PC-3 (cell line): Measurements from ENCODE around the gene HDAC6. TPM values are rescaled to one million over a fixed set of nuclear protein-coding genes. Genes with fewer than 3 reads are reported as not detected.

Experiments used
- ATAC-seq: fragments of 200-7000 bp; cut with Tn5 transposase; 2 replicates; pipeline ENCODE4 v1.9.1; 2020; ENCODE audit warnings: mild to moderate bottlenecking, moderate library complexity
- BruUV-seq: library from RNA; stranded (reverse); fragments of 400-500 nt; replicated peaks from 2 replicates; lab custom pipeline; 2021; lab: Mats Ljungman, UMichigan
- CTCF ChIA-PET: fragments of 300-600 bp; sonication (Branson Sonifier 250); formaldehyde crosslinking; loops from one replicate; lab custom pipeline; 2022; ENCODE audit warnings: antibody characterized with exemption; lab: Charles Lee
- POLR2A ChIA-PET: fragments of 300-600 bp; sonication (Branson Sonifier 250); formaldehyde crosslinking; loops from one replicate; lab custom pipeline; 2022; ENCODE audit warnings: antibody characterized with exemption; ENCODE audit not compliant: unreplicated experiment; lab: Charles Lee
- DNase-seq: peaks from one replicate; pipeline ENCODE4 v3.0.0-alpha.2; 2015
- H2AFZ ChIP-seq: fragments of 300-600 bp; sonication (generic); 2 replicates; pipeline ENCODE4 v1.6.0; 2016; ENCODE audit warnings: antibody characterized with exemption, low read length
- H3F3A ChIP-seq: fragments of 300-600 bp; sonication (generic); one replicate; pipeline ENCODE4 v1.6.0; 2017; ENCODE audit warnings: antibody characterized with exemption, low read length, control low read depth, mild to moderate bottlenecking; ENCODE audit not compliant: unreplicated experiment
- H3K27ac ChIP-seq: fragments of 300-600 bp; sonication (generic); 2 replicates; pipeline ENCODE4 v1.5.1; 2016; ENCODE audit warnings: mild to moderate bottlenecking, low read length
- H3K27me3 ChIP-seq: fragments of 300-600 bp; sonication (generic); 2 replicates; pipeline ENCODE4 v1.6.1; 2016; ENCODE audit warnings: low read length, mixed read lengths
- H3K36me3 ChIP-seq: fragments of 300-600 bp; sonication (generic); 2 replicates; pipeline ENCODE4 v1.6.1; 2016; ENCODE audit warnings: low read depth, mixed run types, low read length, mixed read lengths
- H3K4me1 ChIP-seq: fragments of 300-600 bp; sonication (generic); 2 replicates; pipeline ENCODE4 v1.5.1; 2016; ENCODE audit warnings: low read length; ENCODE audit not compliant: insufficient read depth
- H3K4me2 ChIP-seq: fragments of 300-600 bp; sonication (generic); 2 replicates; pipeline ENCODE4 v1.6.0; 2016; ENCODE audit warnings: low read length
- H3K4me3 ChIP-seq: fragments of 300-600 bp; sonication (generic); 2 replicates; pipeline ENCODE4 v1.5.1; 2016; ENCODE audit warnings: mild to moderate bottlenecking, low read length, mixed read lengths
- H3K79me2 ChIP-seq: fragments of 300-600 bp; sonication (generic); 2 replicates; pipeline ENCODE4 v1.6.1; 2017; ENCODE audit warnings: low read length, mixed read lengths
- H3K9ac ChIP-seq: fragments of 300-600 bp; sonication (generic); 2 replicates; pipeline ENCODE4 v1.6.0; 2016; ENCODE audit warnings: mild to moderate bottlenecking, low read length
- H3K9me2 ChIP-seq: fragments of 300-600 bp; sonication (generic); replicated peaks from 2 replicates; pipeline ENCODE4 v1.6.1; 2016; ENCODE audit warnings: mixed run types, low read length, mixed read lengths
- H3K9me3 ChIP-seq: fragments of 300-600 bp; sonication (generic); 2 replicates; pipeline ENCODE4 v1.6.1; 2016; ENCODE audit warnings: low read length, mixed read lengths
- H4K20me1 ChIP-seq: fragments of 300-600 bp; sonication (generic); 2 replicates; pipeline ENCODE4 v1.6.1; 2016; ENCODE audit warnings: low read length, mixed read lengths
- EZH2 ChIP-seq: fragments of 300-600 bp; sonication (generic); IDR thresholded peaks from one replicate; pipeline ENCODE4 v1.6.1; 2017; ENCODE audit warnings: antibody characterized with exemption, mild to moderate bottlenecking, low read length; ENCODE audit not compliant: unreplicated experiment
- EZH2phosphoT487 ChIP-seq: fragments of 300-600 bp; sonication (generic); IDR thresholded peaks from 2 replicates; pipeline ENCODE4 v1.6.1; 2018; ENCODE audit warnings: mild to moderate bottlenecking, antibody characterized with exemption, low read length, borderline replicate concordance
- intact Hi-C: fragments of 100-400 bp; cut with micrococcal nuclease; formaldehyde crosslinking; loops from 2 replicates; pipeline ENCODE4 v1.9.0; 2023
- total RNA-seq: library from RNA; depleted of rRNA; stranded (reverse); fragments of >200 nt; gene quantifications from 2 replicates; pipeline ENCODE4 v1.2.3, GENCODE V29; 2014
- TF ChIP-seq, protein P1 (sequence below): fragments of 300-600 bp; sonication (generic); conservative IDR thresholded peaks from 2 replicates; pipeline ENCODE4 v1.5.1; 2017; ENCODE audit warnings: antibody characterized with exemption, low read depth, mild to moderate bottlenecking, low read length

Gene HDAC6
- total RNA-seq, 1 experiment from 2014 or later: 58.0 TPM

DNA sequence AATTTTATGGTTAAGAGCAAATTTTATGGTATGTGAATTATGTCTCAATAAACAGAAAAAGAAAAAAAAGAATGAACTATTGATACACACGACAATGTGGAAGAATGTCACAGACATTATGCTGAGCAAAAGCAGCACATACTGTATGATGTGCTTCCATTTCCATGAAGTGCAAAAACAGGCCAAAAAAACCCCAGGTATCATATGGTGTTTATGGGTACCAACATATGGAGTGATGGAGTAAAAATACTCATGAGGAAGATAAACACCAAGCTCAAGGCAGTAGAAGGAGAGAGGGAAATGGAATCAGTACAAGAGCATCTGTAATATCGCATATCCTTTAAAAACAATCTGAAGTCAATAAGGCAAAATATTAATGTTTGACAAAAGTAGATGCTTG is 19.7 kb upstream of the HDAC6 start:
- Histone ChIP-seq H3K36me3 (no peaks in the 10 kb centered on the region), H3K4me2 (no peak overlapping the region), H3K4me1 (no peaks in the 10 kb centered on the region), H3K27ac (no peak overlapping the region), H3F3A (no peaks in the 10 kb centered on the region), H3K27me3 (no peaks in the 10 kb centered on the region), H4K20me1 (no peaks in the 10 kb centered on the region), H2AFZ (no peak overlapping the region), H3K9me3 (no peaks in the 10 kb centered on the region), H3K9me2 (no peaks in the 10 kb centered on the region), H3K9ac (no peak overlapping the region), H3K79me2 (no peaks in the 10 kb centered on the region), H3K4me3 (no peak overlapping the region)
- DNase-seq (no peak), ATAC-seq (no peak)
- TF ChIP-seq, protein P1, sequence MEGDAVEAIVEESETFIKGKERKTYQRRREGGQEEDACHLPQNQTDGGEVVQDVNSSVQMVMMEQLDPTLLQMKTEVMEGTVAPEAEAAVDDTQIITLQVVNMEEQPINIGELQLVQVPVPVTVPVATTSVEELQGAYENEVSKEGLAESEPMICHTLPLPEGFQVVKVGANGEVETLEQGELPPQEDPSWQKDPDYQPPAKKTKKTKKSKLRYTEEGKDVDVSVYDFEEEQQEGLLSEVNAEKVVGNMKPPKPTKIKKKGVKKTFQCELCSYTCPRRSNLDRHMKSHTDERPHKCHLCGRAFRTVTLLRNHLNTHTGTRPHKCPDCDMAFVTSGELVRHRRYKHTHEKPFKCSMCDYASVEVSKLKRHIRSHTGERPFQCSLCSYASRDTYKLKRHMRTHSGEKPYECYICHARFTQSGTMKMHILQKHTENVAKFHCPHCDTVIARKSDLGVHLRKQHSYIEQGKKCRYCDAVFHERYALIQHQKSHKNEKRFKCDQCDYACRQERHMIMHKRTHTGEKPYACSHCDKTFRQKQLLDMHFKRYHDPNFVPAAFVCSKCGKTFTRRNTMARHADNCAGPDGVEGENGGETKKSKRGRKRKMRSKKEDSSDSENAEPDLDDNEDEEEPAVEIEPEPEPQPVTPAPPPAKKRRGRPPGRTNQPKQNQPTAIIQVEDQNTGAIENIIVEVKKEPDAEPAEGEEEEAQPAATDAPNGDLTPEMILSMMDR: no peak
- TF ChIP-seq EZH2phosphoT487 (no peak), EZH2 (no peak)
- ChIA-PET POLR2A (no interaction called here), CTCF (no interaction called here)
- intact Hi-C loops: no loop called here
- BruUV-seq: no TSS peak

DNA sequence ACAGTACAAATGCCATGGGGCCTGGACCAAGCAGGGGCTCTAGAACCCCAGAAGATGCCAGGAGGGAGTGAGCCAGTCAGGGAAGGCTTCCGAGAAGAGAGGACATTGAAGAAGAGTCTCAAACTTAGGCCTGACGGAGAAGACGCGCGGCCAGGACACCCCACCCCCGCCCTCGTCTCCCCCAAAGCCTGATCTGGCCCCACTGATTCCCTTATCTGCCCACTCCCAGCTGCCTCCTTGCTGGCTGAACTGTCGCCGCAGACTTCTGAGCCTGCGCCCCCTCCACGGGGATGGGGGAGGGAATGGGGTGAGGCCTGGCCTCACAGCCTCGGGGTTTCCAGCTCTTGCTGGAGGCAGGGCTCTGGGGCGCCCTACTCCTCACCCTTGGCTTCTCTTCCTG is 19.1 kb upstream of the HDAC6 start:
- Histone ChIP-seq H3K27ac (no peak overlapping the region), H4K20me1 (no peaks in the 10 kb centered on the region), H3K9ac (no peak overlapping the region), H3K79me2 (no peaks in the 10 kb centered on the region), H3K9me3 (no peaks in the 10 kb centered on the region), H2AFZ (no peak overlapping the region), H3F3A (no peaks in the 10 kb centered on the region), H3K36me3 (no peaks in the 10 kb centered on the region), H3K4me3 (no peak overlapping the region), H3K27me3 (no peaks in the 10 kb centered on the region), H3K4me1 (no peaks in the 10 kb centered on the region), H3K4me2 (no peak overlapping the region), H3K9me2 (no peaks in the 10 kb centered on the region)
- BruUV-seq: no TSS peak
- TF ChIP-seq, protein P1: no peak
- TF ChIP-seq EZH2 (no peak), EZH2phosphoT487 (no peak)
- no peak for ATAC-seq
- ChIA-PET POLR2A (no interaction called here), CTCF (no interaction called here)
- intact Hi-C loops: no loop called here
- DNase-seq: no peak

DNA sequence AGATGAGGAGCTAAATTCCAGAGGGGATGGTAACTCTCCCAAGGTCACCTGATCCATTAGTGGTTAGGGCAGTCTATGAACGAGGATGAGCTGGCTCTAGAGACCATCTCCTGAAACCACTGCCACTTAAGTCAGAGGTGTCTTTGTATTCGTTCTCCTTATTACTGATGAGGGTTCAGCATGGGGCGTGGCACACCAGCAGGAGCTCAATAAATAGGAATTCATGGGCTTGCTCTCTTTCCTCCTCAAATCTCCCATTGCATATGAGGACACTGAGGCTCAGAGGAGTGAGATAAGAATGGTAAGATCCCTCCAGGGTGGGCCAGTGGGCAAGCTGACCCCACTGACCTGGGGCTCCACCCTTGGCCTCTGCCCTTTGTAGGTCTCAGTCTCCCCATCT is 17.1 kb upstream of the HDAC6 start:
- H3F3A ChIP-seq: no peaks in the 10 kb centered on the region
- H3K79me2 ChIP-seq: no peaks in the 10 kb centered on the region
- ATAC-seq (no peak), DNase-seq (no peak)
- no peaks in the 10 kb centered on the region for H3K9me3 ChIP-seq
- no peak overlapping the region for H2AFZ ChIP-seq
- no peak overlapping the region for H3K4me2 ChIP-seq
- TF ChIP-seq, protein P1: no peak
- TF ChIP-seq EZH2 (no peak), EZH2phosphoT487 (no peak)
- no peak overlapping the region for H3K9ac ChIP-seq
- H3K27me3 ChIP-seq: no peaks in the 10 kb centered on the region
- H3K36me3 ChIP-seq: no peaks in the 10 kb centered on the region
- BruUV-seq: no TSS peak
- no peak overlapping the region for H3K4me3 ChIP-seq
- ChIA-PET CTCF (no interaction called here), POLR2A (no interaction called here)
- no peaks in the 10 kb centered on the region for H3K9me2 ChIP-seq
- no peaks in the 10 kb centered on the region for H3K4me1 ChIP-seq
- no peak overlapping the region for H3K27ac ChIP-seq
- no peaks in the 10 kb centered on the region for H4K20me1 ChIP-seq
- intact Hi-C loops: no loop called here
